Progenitor cell of endocrine pancreas (in vitro differentiated cells): ENCODE results near the gene BICC1. TPM values are rescaled to one million over a fixed set of nuclear protein-coding genes. Genes with fewer than 3 reads are reported as not detected.

Experiments
- DNase-seq: peaks from one replicate; pipeline ENCODE4 v3.0.0; 2021; ENCODE audit warnings: low spot score; ENCODE audit not compliant: unreplicated experiment
- H3K27ac Mint-ChIP-seq: 2 replicates; pipeline ENCODE4 v1.8.0; 2021; ENCODE audit warnings: mild to moderate bottlenecking, moderate library complexity, mixed read lengths
- H3K27me3 Mint-ChIP-seq: 2 replicates; pipeline ENCODE4 v1.8.0; 2021; ENCODE audit warnings: mixed read lengths
- H3K36me3 Mint-ChIP-seq: 2 replicates; pipeline ENCODE4 v1.8.0; 2022; ENCODE audit warnings: mixed read lengths; ENCODE audit not compliant: insufficient read depth
- H3K4me1 Mint-ChIP-seq: 2 replicates; pipeline ENCODE4 v1.8.0; 2021; ENCODE audit warnings: low read depth, mixed read lengths
- H3K4me3 Mint-ChIP-seq: 2 replicates; pipeline ENCODE4 v1.8.0; 2021; ENCODE audit warnings: low read depth, mild to moderate bottlenecking, moderate library complexity, mixed read lengths
- H3K9me3 Mint-ChIP-seq: 2 replicates; pipeline ENCODE4 v1.8.0; 2021; ENCODE audit warnings: low read depth, mixed read lengths
- total RNA-seq: library from RNA; stranded (reverse); gene quantifications from 2 replicates; pipeline ENCODE4 v1.2.1, GENCODE V29; 2021
- TF ChIP-seq, protein P1 (sequence below): fragments of 200-600 bp; sonication (generic); IDR thresholded peaks from one replicate; pipeline ENCODE4 v1.5.0; 2021; ENCODE audit warnings: antibody characterized with exemption, mild to moderate bottlenecking; ENCODE audit not compliant: unreplicated experiment

The BICC1 gene
- total RNA-seq, 1 donor from 2014 or later, result 4.9 TPM

DNA sequence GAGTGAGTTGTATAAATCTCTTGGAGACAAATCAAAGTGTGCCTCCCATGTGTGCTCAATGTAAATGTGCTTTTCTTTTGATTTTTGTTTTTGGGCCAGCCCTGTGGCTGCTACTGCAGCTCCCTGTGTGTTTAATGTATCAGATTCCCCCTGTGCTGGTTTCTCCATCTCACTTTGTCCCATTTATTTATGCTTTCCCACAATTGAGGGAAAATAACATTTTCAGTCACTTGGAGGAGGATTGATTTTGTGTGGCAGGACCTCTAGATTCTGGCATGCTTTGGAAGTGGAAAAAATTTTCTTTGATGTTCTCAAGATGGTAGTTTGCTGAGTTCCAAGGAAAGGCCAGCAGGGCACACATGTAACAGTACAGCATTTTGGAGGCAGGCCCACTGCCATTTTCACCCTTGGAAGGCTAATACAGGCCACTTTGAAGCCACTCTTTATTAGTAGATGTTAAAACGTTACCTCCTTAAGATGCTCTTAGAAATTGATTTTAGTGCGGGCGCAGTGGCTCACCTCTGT, 323.6 kb downstream of the BICC1 start:
- TF ChIP-seq, protein P1, sequence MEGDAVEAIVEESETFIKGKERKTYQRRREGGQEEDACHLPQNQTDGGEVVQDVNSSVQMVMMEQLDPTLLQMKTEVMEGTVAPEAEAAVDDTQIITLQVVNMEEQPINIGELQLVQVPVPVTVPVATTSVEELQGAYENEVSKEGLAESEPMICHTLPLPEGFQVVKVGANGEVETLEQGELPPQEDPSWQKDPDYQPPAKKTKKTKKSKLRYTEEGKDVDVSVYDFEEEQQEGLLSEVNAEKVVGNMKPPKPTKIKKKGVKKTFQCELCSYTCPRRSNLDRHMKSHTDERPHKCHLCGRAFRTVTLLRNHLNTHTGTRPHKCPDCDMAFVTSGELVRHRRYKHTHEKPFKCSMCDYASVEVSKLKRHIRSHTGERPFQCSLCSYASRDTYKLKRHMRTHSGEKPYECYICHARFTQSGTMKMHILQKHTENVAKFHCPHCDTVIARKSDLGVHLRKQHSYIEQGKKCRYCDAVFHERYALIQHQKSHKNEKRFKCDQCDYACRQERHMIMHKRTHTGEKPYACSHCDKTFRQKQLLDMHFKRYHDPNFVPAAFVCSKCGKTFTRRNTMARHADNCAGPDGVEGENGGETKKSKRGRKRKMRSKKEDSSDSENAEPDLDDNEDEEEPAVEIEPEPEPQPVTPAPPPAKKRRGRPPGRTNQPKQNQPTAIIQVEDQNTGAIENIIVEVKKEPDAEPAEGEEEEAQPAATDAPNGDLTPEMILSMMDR, result no peak
- Mint-ChIP-seq H3K27me3 (no peaks in the 10 kb centered on the region), H3K9me3 (no peaks in the 10 kb centered on the region), H3K4me3 (no peak overlapping the region), H3K27ac (no peak overlapping the region), H3K4me1 (no peaks in the 10 kb centered on the region), H3K36me3 (no peaks in the 10 kb centered on the region)
- DNase-seq, result no peak

DNA sequence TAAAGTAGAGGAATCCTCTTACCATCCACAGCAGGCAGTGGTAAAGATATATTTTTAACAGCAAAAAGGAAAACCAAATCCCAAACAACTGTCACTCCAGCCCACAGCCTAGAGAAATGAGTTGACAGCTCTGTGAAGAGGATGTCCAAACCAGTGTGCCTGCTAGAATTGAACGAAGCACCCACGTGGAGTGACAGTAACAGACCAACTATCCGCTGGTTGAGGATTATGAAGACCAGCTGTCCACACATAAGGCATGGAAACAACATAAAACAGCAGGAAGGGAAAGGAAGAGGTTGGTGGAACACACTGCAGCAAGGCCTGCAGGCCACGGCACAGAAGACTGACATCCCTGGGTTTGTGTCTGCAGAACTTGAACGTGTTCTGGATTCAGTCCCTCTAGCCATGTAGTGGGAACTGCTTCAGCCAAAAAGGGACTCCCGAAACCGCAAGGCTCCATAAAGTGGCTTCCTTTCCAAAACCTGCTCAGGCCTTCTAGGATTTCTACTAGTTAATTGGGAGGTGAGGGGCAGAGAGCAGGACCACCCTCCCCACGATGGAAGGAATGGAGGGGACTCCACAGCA, 324.4 kb downstream of the BICC1 start:
- H3K36me3 Mint-ChIP-seq, result no peaks in the 10 kb centered on the region
- no peaks in the 10 kb centered on the region for H3K9me3 Mint-ChIP-seq
- no peak overlapping the region for H3K27ac Mint-ChIP-seq
- no peaks in the 10 kb centered on the region for H3K27me3 Mint-ChIP-seq
- DNase-seq, result no peak
- H3K4me1 Mint-ChIP-seq, result no peaks in the 10 kb centered on the region
- TF ChIP-seq, protein P1, result no peak
- H3K4me3 Mint-ChIP-seq, result no peak overlapping the region

DNA sequence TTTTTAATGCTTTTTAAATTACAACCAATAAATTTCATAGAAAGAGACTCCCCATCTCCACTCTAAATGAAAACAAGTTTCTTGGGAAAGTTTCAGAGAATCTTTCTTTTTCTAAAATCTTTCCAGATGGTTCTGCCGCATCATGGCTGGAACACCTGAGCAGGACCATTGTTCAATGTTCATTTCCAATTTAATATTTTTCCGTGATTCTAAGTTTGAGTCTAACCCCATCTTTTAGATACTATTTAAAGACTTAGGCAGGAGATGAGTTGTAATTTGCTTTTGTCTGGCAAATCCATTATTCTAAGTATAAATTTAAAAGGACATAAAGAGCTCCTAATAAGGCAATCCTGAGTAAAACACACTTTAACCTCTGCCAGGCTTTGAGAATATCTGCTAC, 325.2 kb downstream of the BICC1 start:
- H3K27ac Mint-ChIP-seq, result no peak overlapping the region
- TF ChIP-seq, protein P1, result no peak
- H3K4me1 Mint-ChIP-seq, result no peaks in the 10 kb centered on the region
- no peaks in the 10 kb centered on the region for H3K36me3 Mint-ChIP-seq
- H3K9me3 Mint-ChIP-seq, result no peaks in the 10 kb centered on the region
- H3K27me3 Mint-ChIP-seq, result no peaks in the 10 kb centered on the region
- DNase-seq, result no peak
- H3K4me3 Mint-ChIP-seq, result no peak overlapping the region

DNA sequence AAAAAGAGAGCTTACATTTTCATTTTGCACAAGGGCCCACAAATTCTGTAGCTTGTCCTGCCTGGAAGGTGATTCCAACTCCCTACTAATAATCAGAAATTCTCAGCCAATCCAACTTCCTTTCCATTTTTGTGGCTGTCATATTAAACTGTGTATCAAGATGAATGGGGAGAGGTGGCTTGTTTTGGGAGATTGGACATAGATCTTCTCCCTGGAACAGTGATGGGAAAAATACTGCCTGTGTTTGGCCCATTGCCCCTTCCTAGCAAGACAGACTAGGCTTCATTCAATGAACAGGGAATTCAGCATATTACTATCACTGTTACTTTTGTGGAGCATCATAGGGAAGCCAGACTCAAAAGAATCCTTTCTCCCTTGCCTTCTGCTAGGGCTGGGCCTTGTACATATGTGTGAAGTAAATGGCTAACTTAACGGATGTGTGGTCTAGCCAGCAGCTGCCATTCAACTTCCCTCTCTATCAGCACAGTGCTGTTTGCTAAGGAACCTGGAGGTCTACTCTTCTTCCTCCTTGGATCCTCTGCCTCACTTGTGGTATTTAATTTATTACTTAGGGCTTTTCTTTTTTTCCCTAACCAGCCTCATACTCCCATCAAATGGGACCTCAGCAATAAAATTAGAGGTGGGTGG, 326.0 kb downstream of the BICC1 start:
- H3K4me3 Mint-ChIP-seq, result no peak overlapping the region
- TF ChIP-seq, protein P1, result no peak
- no peaks in the 10 kb centered on the region for H3K27me3 Mint-ChIP-seq
- no peaks in the 10 kb centered on the region for H3K36me3 Mint-ChIP-seq
- no peaks in the 10 kb centered on the region for H3K9me3 Mint-ChIP-seq
- no peak for DNase-seq
- H3K27ac Mint-ChIP-seq, result no peak overlapping the region
- no peaks in the 10 kb centered on the region for H3K4me1 Mint-ChIP-seq

DNA sequence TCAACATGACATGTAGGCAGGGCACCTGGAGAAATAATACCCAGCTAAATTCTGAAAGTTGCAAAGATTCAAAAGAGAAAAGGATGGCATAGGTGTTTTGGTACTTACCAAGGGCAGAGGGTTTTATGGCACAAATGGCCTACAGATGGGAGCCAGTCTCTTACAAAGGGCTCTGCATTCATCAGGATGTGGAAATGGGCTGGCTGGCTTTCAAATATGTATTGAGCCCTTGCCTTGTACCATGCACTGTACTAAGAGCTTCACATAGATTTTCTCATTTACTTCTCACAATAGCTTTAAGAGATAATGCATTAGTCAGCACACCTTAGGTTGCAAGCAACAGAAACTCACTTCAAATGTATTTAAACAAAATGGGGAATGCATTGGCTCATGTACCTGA, 327.1 kb downstream of the BICC1 start:
- Mint-ChIP-seq H3K4me3 (no peak overlapping the region), H3K36me3 (no peaks in the 10 kb centered on the region), H3K27ac (no peak overlapping the region), H3K4me1 (no peaks in the 10 kb centered on the region), H3K27me3 (no peaks in the 10 kb centered on the region), H3K9me3 (no peaks in the 10 kb centered on the region)
- TF ChIP-seq, protein P1, result no peak
- DNase-seq, result no peak
